ENCODE data around the gene NFYA. TPM values are rescaled to one million over a fixed set of nuclear protein-coding genes. Genes with fewer than 3 reads are reported as not detected.

NFYA gene
- total RNA-seq, 1 experiment from 2014 or later, result 41.5 TPM

GRCh38 chr6:41047306-41047705 lies 25.5 kb upstream of the NFYA start:
- intact Hi-C loops (cut with micrococcal nuclease), result no loop called here
- POLR2A ChIA-PET, result no interaction called here
- no peak overlapping the region for H3K27ac Mint-ChIP-seq (ENCODE audit: low read depth, unreplicated experiment)
- no peaks in the 10 kb centered on the region for H3K9me3 Mint-ChIP-seq (ENCODE audit: unreplicated experiment)
- no peaks in the 10 kb centered on the region for H3K36me3 Mint-ChIP-seq (ENCODE audit: insufficient read depth, unreplicated experiment)
- TF ChIP-seq, protein P1, sequence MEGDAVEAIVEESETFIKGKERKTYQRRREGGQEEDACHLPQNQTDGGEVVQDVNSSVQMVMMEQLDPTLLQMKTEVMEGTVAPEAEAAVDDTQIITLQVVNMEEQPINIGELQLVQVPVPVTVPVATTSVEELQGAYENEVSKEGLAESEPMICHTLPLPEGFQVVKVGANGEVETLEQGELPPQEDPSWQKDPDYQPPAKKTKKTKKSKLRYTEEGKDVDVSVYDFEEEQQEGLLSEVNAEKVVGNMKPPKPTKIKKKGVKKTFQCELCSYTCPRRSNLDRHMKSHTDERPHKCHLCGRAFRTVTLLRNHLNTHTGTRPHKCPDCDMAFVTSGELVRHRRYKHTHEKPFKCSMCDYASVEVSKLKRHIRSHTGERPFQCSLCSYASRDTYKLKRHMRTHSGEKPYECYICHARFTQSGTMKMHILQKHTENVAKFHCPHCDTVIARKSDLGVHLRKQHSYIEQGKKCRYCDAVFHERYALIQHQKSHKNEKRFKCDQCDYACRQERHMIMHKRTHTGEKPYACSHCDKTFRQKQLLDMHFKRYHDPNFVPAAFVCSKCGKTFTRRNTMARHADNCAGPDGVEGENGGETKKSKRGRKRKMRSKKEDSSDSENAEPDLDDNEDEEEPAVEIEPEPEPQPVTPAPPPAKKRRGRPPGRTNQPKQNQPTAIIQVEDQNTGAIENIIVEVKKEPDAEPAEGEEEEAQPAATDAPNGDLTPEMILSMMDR (IDR thresholded peaks at IDR 0.05; ENCODE audit: unreplicated experiment), result no peak
- H3K4me3 Mint-ChIP-seq (ENCODE audit: unreplicated experiment), result no peak overlapping the region
- H3K4me1 Mint-ChIP-seq (ENCODE audit: insufficient read depth, unreplicated experiment), result no peaks in the 10 kb centered on the region
- no peak for DNase-seq (ENCODE audit: unreplicated experiment)
- BruUV-seq (replicated peaks), result no TSS peak
- CTCF ChIA-PET, result interaction anchor here (1.4 kb wide), 1 partner anchor 19 kb away, joined by 4 read pairs; no protein-coding TSS in a partner anchor
- no peaks in the 10 kb centered on the region for H3K27me3 Mint-ChIP-seq (ENCODE audit: insufficient read depth, unreplicated experiment)

DNA sequence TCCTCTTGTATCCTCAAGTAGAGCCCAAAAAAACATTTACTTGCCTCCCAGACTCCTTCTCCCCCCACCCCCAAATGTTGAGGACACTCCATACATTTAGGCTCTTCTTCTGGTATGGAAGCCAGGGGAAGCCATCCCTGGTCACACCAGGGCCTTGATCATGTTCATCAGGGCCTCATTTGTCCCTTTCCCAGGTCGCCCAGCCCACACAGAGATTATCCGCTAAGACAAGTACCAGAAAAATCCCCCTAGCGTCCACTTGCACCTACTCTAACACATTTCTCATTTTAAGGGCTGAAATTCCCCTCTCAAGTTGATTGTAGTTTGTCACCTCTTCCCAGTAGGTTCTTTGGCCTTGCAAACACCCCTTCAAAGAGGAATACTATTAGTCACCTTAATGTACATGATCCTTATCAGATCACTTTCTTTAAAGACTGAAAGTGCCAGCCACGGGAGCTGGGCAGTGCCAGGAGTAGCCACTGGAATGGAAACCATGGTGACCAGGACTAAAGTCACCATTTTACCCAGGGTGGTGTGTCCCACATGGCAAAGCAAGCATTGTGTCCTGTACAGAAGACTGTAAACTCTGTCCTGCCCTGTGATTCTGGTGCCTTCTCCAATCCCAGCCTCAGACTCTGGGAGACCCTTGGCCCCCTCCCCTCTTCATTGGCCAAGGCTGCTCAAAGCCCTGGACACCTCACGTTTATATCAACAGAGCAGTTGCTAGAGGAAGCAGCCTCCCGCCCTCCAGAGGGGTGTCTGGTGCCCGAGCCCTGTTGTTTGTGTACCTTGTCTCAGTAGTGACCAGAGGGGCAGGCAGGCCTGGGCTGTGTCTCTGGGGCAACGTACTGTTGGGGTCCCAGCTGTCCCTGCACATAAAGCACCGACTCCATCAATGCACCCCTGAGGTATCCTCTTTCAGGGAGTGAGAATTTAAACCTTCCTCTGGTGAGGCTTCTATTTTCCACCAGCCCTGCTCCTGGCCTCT lies 24.7 kb upstream of the NFYA start:
- Mint-ChIP-seq H3K4me1 (ENCODE audit: insufficient read depth, unreplicated experiment) (no peaks in the 10 kb centered on the region), H3K36me3 (ENCODE audit: insufficient read depth, unreplicated experiment) (no peaks in the 10 kb centered on the region), H3K9me3 (ENCODE audit: unreplicated experiment) (no peaks in the 10 kb centered on the region), H3K27me3 (ENCODE audit: insufficient read depth, unreplicated experiment) (no peaks in the 10 kb centered on the region), H3K4me3 (ENCODE audit: unreplicated experiment) (no peak overlapping the region), H3K27ac (ENCODE audit: low read depth, unreplicated experiment) (no peak overlapping the region)
- intact Hi-C loops (cut with micrococcal nuclease), result no loop called here
- ChIA-PET CTCF (interaction anchor here (0.6 to 2.8 kb wide), 6 partner anchors 8 to 1167 kb away, joined by 4 to 13 read pairs (median 6); partner anchors contain the start of gene UNC5CL), POLR2A (no interaction called here)
- no TSS peak for BruUV-seq (replicated peaks)
- TF ChIP-seq, protein P1 (IDR thresholded peaks at IDR 0.05; ENCODE audit: unreplicated experiment), result no peak
- DNase-seq (ENCODE audit: unreplicated experiment), result no peak

- no peaks in the 10 kb centered on the region for H3K36me3 Mint-ChIP-seq (ENCODE audit: insufficient read depth, unreplicated experiment)
- ChIA-PET POLR2A (no interaction called here), CTCF (interaction anchor here (0.7 to 2.8 kb wide), 5 partner anchors 10 to 89 kb away, joined by 4 to 13 read pairs (median 6); partner anchors contain the start of gene UNC5CL)
- H3K27me3 Mint-ChIP-seq (ENCODE audit: insufficient read depth, unreplicated experiment), result no peaks in the 10 kb centered on the region
- DNase-seq (ENCODE audit: unreplicated experiment), result no peak
- H3K9me3 Mint-ChIP-seq (ENCODE audit: unreplicated experiment), result no peaks in the 10 kb centered on the region
- no peaks in the 10 kb centered on the region for H3K4me1 Mint-ChIP-seq (ENCODE audit: insufficient read depth, unreplicated experiment)
- TF ChIP-seq, protein P1 (IDR thresholded peaks at IDR 0.05; ENCODE audit: unreplicated experiment), result no peak
- peak overlapping the region; percentile 22 for H3K27ac Mint-ChIP-seq (ENCODE audit: low read depth, unreplicated experiment)
- H3K4me3 Mint-ChIP-seq (ENCODE audit: unreplicated experiment), result no peak overlapping the region
- intact Hi-C loops (cut with micrococcal nuclease), result no loop called here
- no TSS peak for BruUV-seq (replicated peaks)
Observed at GRCh38 chr6:41049521-41049920, 23.3 kb upstream of the NFYA start.

GRCh38 chr6:41049955-41050354 lies 22.8 kb upstream of the NFYA start:
- ChIA-PET POLR2A (no interaction called here), CTCF (interaction anchor here (1.5 to 2.8 kb wide), 4 partner anchors 10 to 22 kb away, joined by 4 to 13 read pairs (median 7); partner anchors contain the start of gene UNC5CL)
- intact Hi-C loops (cut with micrococcal nuclease), result no loop called here
- TF ChIP-seq, protein P1 (IDR thresholded peaks at IDR 0.05; ENCODE audit: unreplicated experiment), result no peak
- Mint-ChIP-seq H3K4me3 (ENCODE audit: unreplicated experiment) (no peak overlapping the region), H3K4me1 (ENCODE audit: insufficient read depth, unreplicated experiment) (no peaks in the 10 kb centered on the region), H3K9me3 (ENCODE audit: unreplicated experiment) (no peaks in the 10 kb centered on the region), H3K27ac (ENCODE audit: low read depth, unreplicated experiment) (no peak overlapping the region), H3K36me3 (ENCODE audit: insufficient read depth, unreplicated experiment) (no peaks in the 10 kb centered on the region), H3K27me3 (ENCODE audit: insufficient read depth, unreplicated experiment) (no peaks in the 10 kb centered on the region)
- no peak for DNase-seq (ENCODE audit: unreplicated experiment)
- no TSS peak for BruUV-seq (replicated peaks)
